HEK293T (cell line): ENCODE measurements around the gene GARS1.

Experiments used
- ARNT ChIP-seq: fragments of 450-650 bp; IDR thresholded peaks from 2 replicates; pipeline ENCODE4 v1.6.1; 2017; ENCODE audit warnings: mild to moderate bottlenecking
- ELF4 ChIP-seq: fragments of 450-650 bp; IDR thresholded peaks from 2 replicates; pipeline ENCODE4 v1.6.1; 2017; ENCODE audit warnings: antibody characterized with exemption
- FOXA1 ChIP-seq: fragments of 450-650 bp; IDR thresholded peaks from 2 replicates; pipeline ENCODE4 v1.6.1; 2016; ENCODE audit warnings: mild to moderate bottlenecking
- FOXK2 ChIP-seq: fragments of 450-650 bp; IDR thresholded peaks from 2 replicates; pipeline ENCODE4 v1.6.1; 2016; ENCODE audit warnings: mild to moderate bottlenecking
- FOXM1 ChIP-seq: fragments of 450-650 bp; IDR thresholded peaks from 2 replicates; pipeline ENCODE4 v1.6.1; 2017; ENCODE audit warnings: mild to moderate bottlenecking, borderline replicate concordance
- HDGF ChIP-seq: fragments of 450-650 bp; IDR thresholded peaks from 2 replicates; pipeline ENCODE4 v1.6.1; 2017; ENCODE audit warnings: antibody characterized with exemption, borderline replicate concordance
- LEF1 ChIP-seq: fragments of 450-650 bp; IDR thresholded peaks from 2 replicates; pipeline ENCODE4 v1.6.1; 2017; ENCODE audit warnings: mild to moderate bottlenecking, borderline replicate concordance
- NFRKB ChIP-seq: fragments of 450-650 bp; IDR thresholded peaks from 2 replicates; pipeline ENCODE4 v1.6.1; 2016; ENCODE audit warnings: mild to moderate bottlenecking, moderate library complexity
- SP1 ChIP-seq: fragments of 450-650 bp; IDR thresholded peaks from 2 replicates; pipeline ENCODE4 v1.6.1; 2017
- SUZ12 ChIP-seq: fragments of 450-650 bp; IDR thresholded peaks from 2 replicates; pipeline ENCODE4 v1.6.1; 2016; ENCODE audit warnings: mild to moderate bottlenecking
- TARDBP ChIP-seq: fragments of 450-650 bp; IDR thresholded peaks from 2 replicates; pipeline ENCODE4 v1.6.1; 2016
- ZNF384 ChIP-seq: fragments of 450-650 bp; IDR thresholded peaks from 2 replicates; pipeline ENCODE4 v1.6.1; 2016
- TF ChIP-seq, protein P1 (sequence below): fragments of 450-650 bp; IDR thresholded peaks from 2 replicates; pipeline ENCODE4 v1.6.1; 2016

- no peak for TF ChIP-seq ARNT
- no peak for TF ChIP-seq SP1
- TF ChIP-seq, protein P1, sequence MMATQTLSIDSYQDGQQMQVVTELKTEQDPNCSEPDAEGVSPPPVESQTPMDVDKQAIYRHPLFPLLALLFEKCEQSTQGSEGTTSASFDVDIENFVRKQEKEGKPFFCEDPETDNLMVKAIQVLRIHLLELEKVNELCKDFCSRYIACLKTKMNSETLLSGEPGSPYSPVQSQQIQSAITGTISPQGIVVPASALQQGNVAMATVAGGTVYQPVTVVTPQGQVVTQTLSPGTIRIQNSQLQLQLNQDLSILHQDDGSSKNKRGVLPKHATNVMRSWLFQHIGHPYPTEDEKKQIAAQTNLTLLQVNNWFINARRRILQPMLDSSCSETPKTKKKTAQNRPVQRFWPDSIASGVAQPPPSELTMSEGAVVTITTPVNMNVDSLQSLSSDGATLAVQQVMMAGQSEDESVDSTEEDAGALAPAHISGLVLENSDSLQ, result no peak
- TF ChIP-seq FOXA1, result no peak
- peak; percentile 92 for TF ChIP-seq ELF4
- TF ChIP-seq SUZ12, result no peak
- TF ChIP-seq TARDBP, result no peak
- TF ChIP-seq FOXK2, result no peak
- TF ChIP-seq FOXM1, result no peak
- TF ChIP-seq HDGF, result no peak
- TF ChIP-seq ZNF384, result no peak
- no peak for TF ChIP-seq LEF1
- TF ChIP-seq NFRKB, result no peak
These were observed at the start of gene GARS1 for GRCh38 chr7:30594540-30595435.
